ENCODE results near the gene TRAM2.

GRCh38 chr6:52530351-52530750 is 46.5 kb downstream of the TRAM2 start:
- TF ChIP-seq ARNT (IDR thresholded peaks at IDR 0.05), result no peak
- no peak for TF ChIP-seq CBX5 (IDR thresholded peaks at IDR 0.05; ENCODE audit: borderline replicate concordance, low read depth)
- TF ChIP-seq SIN3A (IDR thresholded peaks at IDR 0.05; ENCODE audit: borderline replicate concordance in 2 of 2, control insufficient read depth in 1 of 2, low read depth in 2 of 2, low read length in 2 of 2), result no peak
- TF ChIP-seq ZNF639 (CRISPR knock-in tag; conservative IDR thresholded peaks at IDR 0.05 in 1 of 2, IDR thresholded peaks at IDR 0.05 in 1 of 2), result no peak
- TF ChIP-seq SAFB2 (IDR thresholded peaks at IDR 0.05; ENCODE audit: borderline replicate concordance, low read depth, low read length, severe bottlenecking), result no peak
